ENCODE data around the gene ACP3. TPM values are rescaled to one million over a fixed set of nuclear protein-coding genes. Genes with fewer than 3 reads are reported as not detected.

ACP3 gene
- total RNA-seq, 1 experiment from 2014 or later: 0.80 TPM

DNA sequence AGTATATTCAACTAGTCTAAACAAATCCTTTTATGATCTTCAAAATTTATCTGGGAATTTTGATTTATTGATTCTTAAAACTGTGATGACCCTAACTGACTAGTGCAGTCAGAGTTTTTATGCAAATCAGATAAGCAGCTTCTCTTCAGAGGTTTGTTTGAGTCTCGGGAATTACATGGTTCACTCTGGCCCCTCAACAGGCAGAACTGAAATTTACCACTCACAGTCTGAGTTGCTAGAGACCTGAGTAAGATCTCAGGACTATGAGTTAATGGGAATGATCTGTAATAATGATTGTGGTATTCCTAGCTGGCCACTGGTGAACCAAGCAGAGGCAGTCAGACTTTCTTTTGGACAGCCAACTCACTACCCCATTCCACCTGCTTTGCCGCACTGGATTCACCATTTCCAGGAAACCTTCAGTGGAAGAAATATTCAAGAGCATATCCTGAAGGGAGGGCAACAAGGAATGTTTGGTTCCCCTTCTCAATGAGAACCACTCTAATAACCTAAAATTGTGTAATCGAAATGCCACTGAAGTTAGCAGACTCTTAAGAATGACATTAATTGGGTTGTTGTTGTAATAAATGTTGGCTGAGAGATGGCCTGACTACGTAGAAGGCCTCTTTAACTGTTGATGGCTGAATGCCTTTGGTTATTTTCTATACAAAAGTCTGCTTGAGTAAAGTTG, 88.5 kb downstream of the ACP3 start:
- no peak for DNase-seq (ENCODE audit: low read depth)

GRCh38 chr3:132406587-132406986, 89.4 kb downstream of the ACP3 start:
- DNase-seq (ENCODE audit: low read depth): no peak

- DNase-seq (ENCODE audit: low read depth): no peak
These were observed 89.8 kb downstream of the ACP3 start for GRCh38 chr3:132407025-132407424.

Other genes with a start within 250 kb of the ACP3 start
- 45.4 and 52.6 TPM in 2 replicates for gene DNAJC13, start 100.1 kb downstream of the ACP3 start, total RNA-seq (2014; rRNA removed)